GM19099 (cell line): ENCODE data around the gene AFAP1.

Experiments used
- POLR2A ChIP-seq: IDR thresholded peaks from 3 replicates; pipeline ENCODE4 v1.6.1; 2011; ENCODE audit warnings: low read depth; ENCODE audit not compliant: insufficient read length; ENCODE audit errors: extremely low read depth

Gene AFAP1

GRCh38 chr4:7876201-7876875 lies 63.3 kb downstream of the AFAP1 start:
- no peak for TF ChIP-seq POLR2A

- TF ChIP-seq POLR2A: no peak
Observed at GRCh38 chr4:7874838-7875237, 64.8 kb downstream of the AFAP1 start.

- no peak for TF ChIP-seq POLR2A
Observed at GRCh38 chr4:7873881-7874280, 65.8 kb downstream of the AFAP1 start.

DNA sequence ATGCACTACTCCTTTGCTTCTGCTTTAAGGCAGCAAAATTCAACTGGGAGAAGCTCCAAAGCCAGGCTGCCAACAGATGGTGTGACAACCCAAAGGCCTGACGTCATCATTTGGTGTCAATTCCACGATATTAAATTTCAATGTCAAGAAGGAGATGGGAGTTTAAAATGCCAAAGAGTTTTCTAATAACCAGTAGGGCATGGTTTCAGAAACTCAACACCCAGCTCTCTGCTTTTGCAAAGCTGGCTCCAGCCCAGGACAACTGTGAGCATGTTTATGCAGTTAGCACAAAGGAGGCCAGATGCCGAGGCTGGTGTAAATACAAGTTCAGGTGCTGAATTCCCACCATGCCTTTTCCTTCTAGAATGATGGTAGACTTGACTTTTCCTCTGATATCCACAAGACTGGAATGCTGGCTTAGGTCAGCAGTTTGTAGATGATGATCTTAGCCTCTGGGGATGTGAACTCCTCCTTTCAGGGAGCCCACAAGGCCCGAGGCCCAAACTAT lies 67.3 kb downstream of the AFAP1 start:
- TF ChIP-seq POLR2A: no peak

GRCh38 chr4:7871356-7871755 lies 68.3 kb downstream of the AFAP1 start:
- no peak for TF ChIP-seq POLR2A

DNA sequence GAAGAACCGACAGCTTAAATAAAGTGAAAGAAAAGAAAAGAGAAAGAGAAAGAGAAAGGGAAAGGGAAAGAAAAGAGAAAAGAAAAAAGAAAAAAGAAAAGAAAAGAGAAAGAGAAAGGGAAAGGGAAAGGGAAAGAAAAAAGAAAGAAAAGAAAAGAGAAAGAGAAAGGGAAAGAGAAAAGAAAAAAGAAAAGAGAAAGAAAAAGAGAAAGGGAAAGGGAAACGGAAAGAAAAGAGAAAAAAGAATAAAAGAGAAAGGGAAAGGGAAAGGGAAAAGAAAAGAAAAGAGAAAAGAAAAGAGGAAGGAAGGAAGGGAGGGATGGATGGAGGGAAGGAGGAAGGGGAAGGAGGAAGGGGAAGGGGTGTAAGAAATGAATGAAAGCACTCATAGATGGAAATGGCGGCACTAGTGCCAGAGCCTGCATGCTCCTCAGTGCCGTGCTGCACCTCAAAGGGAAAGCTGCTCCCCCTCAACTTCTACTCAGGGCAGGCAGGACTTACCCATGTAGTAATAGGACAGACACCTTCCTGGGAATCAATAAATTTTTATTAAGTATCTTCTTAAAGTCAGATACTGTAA lies 70.7 kb downstream of the AFAP1 start:
- TF ChIP-seq POLR2A: no peak

GRCh38 chr4:7868436-7868775 lies 71.3 kb downstream of the AFAP1 start:
- TF ChIP-seq POLR2A: no peak

DNA sequence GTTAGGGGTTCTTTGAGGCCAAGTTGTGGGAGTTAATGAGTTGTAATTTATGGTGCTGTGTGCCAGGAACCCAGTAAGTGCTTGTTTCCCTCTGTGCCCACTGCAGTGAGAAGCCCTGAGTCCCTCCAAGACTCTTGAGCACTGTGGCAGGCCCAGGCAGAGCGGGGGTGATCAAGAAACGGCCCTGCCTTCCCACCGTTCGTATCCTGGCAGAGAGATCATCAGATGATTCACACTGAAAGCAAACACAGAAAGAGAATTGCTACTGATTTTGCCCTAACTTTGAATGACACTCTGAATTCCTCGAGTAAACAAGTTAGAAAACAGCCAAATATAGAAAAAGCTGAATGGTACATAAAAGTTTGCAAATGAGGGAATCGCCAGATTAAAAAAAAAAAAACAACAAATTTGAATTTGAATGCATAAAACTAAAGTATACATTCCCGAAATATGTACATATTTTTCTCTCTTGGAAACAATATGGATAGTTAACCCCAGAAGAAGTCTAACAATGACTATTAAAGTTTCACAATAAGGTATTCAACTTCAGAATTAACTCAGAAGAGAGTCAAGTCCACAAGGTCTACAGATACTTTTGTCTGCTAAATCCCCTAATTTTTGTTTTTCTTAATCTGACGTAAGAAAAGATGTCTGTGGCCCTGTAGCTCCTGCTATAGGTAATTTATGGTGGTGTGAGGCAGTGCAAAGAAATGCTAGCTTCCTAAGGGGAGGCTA lies 71.8 kb downstream of the AFAP1 start:
- no peak for TF ChIP-seq POLR2A

- TF ChIP-seq POLR2A: no peak
Observed at GRCh38 chr4:7867191-7867590, 72.5 kb downstream of the AFAP1 start.

DNA sequence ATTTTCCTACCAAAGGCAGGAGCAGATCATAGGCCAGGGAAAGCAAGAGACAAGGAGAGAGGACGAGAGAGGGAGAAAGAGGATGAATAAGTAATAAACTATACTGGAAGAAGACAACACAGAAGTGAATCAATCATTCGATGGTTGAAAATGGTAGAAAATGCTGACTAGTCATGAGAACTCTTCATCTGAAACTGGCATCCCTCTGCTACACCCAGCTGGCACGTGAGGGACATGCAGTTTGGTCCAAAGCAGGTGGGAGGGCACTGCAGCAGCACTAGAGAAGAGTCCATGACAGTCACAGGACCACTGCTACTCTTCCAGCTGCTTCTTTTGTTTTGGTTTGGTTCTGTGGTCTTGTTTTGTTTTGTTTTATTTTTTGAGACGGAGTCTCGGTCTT lies 74.1 kb downstream of the AFAP1 start:
- no peak for TF ChIP-seq POLR2A

DNA sequence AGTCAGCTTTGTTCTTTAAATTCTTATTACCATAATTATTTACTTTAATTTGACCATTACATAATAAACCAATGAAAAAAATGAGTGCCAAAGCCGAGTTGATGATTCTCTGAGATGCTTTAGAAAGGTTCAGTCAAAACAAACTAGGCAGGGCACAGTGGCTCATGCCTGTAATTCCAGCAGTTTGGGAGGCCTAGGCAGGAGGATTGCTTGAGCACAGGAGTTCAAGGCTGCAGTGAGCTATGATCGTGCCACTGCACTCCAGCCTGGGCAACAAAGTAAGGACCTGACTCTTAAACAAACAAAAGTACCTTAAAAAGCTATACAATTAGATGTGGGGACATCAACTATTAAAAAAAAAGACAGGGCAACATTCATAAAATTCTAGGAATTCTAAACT lies 75.0 kb downstream of the AFAP1 start:
- TF ChIP-seq POLR2A: no peak

DNA sequence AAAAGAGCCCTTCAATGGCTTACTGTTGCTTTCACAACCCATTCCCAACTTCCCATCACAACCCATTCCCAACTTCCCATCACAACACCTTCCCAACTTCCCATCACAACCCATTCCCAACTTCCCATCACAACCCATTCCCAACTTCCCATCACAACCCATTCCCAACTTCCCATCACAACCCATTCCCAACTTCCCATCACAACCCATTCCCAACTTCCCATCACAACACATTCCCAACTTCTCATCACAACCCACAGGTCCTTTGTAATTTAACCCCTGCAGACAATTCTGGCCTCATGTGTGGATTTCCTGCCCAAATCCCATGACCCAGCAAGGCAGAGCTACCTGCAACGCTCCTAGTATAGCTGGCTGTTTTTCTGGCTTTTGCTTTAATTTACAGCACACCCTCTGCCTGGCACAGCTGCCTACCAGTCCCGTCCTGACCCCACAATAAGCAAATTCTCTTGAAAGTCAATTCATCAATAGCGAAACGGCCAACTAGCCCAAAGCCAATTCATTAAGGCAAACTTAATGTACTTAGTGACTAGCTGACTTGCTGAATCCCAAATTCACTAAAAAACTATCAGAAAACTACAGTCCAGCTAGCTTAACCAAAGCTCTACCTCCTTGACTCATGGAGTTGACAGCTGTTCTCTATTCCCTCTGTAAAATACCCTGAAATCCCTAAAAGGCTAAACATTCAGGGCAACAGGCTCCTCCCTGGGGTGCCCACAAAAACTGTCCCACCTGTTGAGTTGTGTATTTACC lies 75.6 kb downstream of the AFAP1 start:
- no peak for TF ChIP-seq POLR2A

GRCh38 chr4:7862561-7863192 lies 77.0 kb downstream of the AFAP1 start:
- no peak for TF ChIP-seq POLR2A

- no peak for TF ChIP-seq POLR2A
Observed at GRCh38 chr4:7861440-7861881, 78.2 kb downstream of the AFAP1 start.
